BJ (cell line): ENCODE data around the gene ESF1. TPM values are rescaled to one million over a fixed set of nuclear protein-coding genes. Genes with fewer than 3 reads are reported as not detected.

Source experiments
- CTCF ChIA-PET: fragments of 350-600 bp; formaldehyde crosslinking; extraction: SDS; loops from one replicate; lab custom pipeline; 2021; ENCODE audit warnings: antibody characterized with exemption, inconsistent platforms; lab: Yijun Ruan, JAX
- POLR2A ChIA-PET: fragments of 300-600 bp; sonication (Branson Sonifier 250); formaldehyde crosslinking; extraction: SDS; loops from one replicate; lab custom pipeline; 2021; ENCODE audit warnings: antibody characterized with exemption; lab: Charles Lee
- DNase-seq: peaks from one replicate; pipeline ENCODE4 v3.0.0-alpha.2; 2011; ENCODE audit warnings: low read depth
- H3K27me3 ChIP-seq: 2 replicates; pipeline ENCODE4 v1.6.0; 2011; ENCODE audit warnings: low read length; ENCODE audit not compliant: control insufficient read depth, insufficient read depth
- H3K36me3 ChIP-seq: 2 replicates; pipeline ENCODE4 v1.5.1; 2011; ENCODE audit warnings: low read length; ENCODE audit not compliant: control insufficient read depth, insufficient read depth
- H3K4me3 ChIP-seq: 2 replicates; pipeline ENCODE4 v1.5.1; 2011; ENCODE audit warnings: low read depth, mild to moderate bottlenecking, control low read depth, low read length
- CTCF ChIP-seq: IDR thresholded peaks from 2 replicates; pipeline ENCODE4 v1.5.1; 2011; ENCODE audit warnings: low read depth, mild to moderate bottlenecking, control low read depth, inconsistent platforms, low read length, moderate library complexity; ENCODE audit not compliant: insufficient read depth
- polyA plus RNA-seq: library from polyadenylated mRNA; depleted of rRNA; stranded (reverse); fragments of >200 nt; gene quantifications from 2 replicates; pipeline ENCODE4 v1.2.3, GENCODE V29; 2011

The ESF1 gene
- polyA plus RNA-seq, 1 experiment, result 0.76 TPM

- CTCF ChIA-PET, result interaction anchor here (0.8 to 1.7 kb wide), 2 partner anchors 9 to 15 kb away, joined by 4 read pairs; no protein-coding TSS in a partner anchor
- POLR2A ChIA-PET, result no interaction called here
- peaks cover 16% of the 10 kb centered on the region for H3K36me3 ChIP-seq
- no peak overlapping the region for H3K4me3 ChIP-seq
- no peaks in the 10 kb centered on the region for H3K27me3 ChIP-seq
- no peak for TF ChIP-seq CTCF
- DNase-seq, result no peak
Measured at GRCh38 chr20:13813910-13814309, 29.2 kb upstream of the ESF1 start.

- H3K36me3 ChIP-seq, result peaks cover 15% of the 10 kb centered on the region
- H3K27me3 ChIP-seq, result no peaks in the 10 kb centered on the region
- no peak overlapping the region for H3K4me3 ChIP-seq
- DNase-seq, result no peak
- CTCF ChIA-PET, result interaction anchor here (0.6 to 2.2 kb wide), 2 partner anchors 10 to 11 kb away, joined by 3 to 8 read pairs; no protein-coding TSS in a partner anchor
- POLR2A ChIA-PET, result no interaction called here
- TF ChIP-seq CTCF, result no peak
Measured at GRCh38 chr20:13810446-13810845, 25.7 kb upstream of the ESF1 start.

GRCh38 chr20:13809855-13810254, 25.1 kb upstream of the ESF1 start:
- H3K4me3 ChIP-seq, result no peak overlapping the region
- H3K27me3 ChIP-seq, result no peaks in the 10 kb centered on the region
- TF ChIP-seq CTCF, result no peak
- POLR2A ChIA-PET, result no interaction called here
- DNase-seq, result no peak
- CTCF ChIA-PET, result interaction anchor here (0.6 to 1.4 kb wide), 2 partner anchors 10 to 12 kb away, joined by 3 to 4 read pairs; no protein-coding TSS in a partner anchor
- peaks cover 15% of the 10 kb centered on the region for H3K36me3 ChIP-seq

- H3K27me3 ChIP-seq, result no peaks in the 10 kb centered on the region
- DNase-seq, result no peak
- no peak for TF ChIP-seq CTCF
- H3K36me3 ChIP-seq, result peaks cover 12% of the 10 kb centered on the region
- POLR2A ChIA-PET, result no interaction called here
- CTCF ChIA-PET, result interaction anchor here (1.4 kb wide), 1 partner anchor 10 kb away, joined by 4 read pairs; no protein-coding TSS in a partner anchor
- H3K4me3 ChIP-seq, result no peak overlapping the region
Measured at GRCh38 chr20:13809373-13809772, 24.7 kb upstream of the ESF1 start.

- Histone ChIP-seq H3K27me3 (no peaks in the 10 kb centered on the region), H3K4me3 (no peak overlapping the region), H3K36me3 (peaks cover 8% of the 10 kb centered on the region)
- no peak for TF ChIP-seq CTCF
- POLR2A ChIA-PET, result no interaction called here
- DNase-seq, result peak; percentile 41
- CTCF ChIA-PET, result interaction anchor here (0.9 to 1.1 kb wide), 3 partner anchors 15 to 24 kb away, joined by 3 read pairs; no protein-coding TSS in a partner anchor
Measured at GRCh38 chr20:13800728-13801134, 16.0 kb upstream of the ESF1 start.
